GM12892 (cell line): ENCODE measurements around the gene SEC23A.
"Not testable (repeated sequence)": the region's sequence is repeated elsewhere in the genome, so short reads cannot be mapped to it uniquely, and the experiment has no call there.

ENCODE experiments used
- DNase-seq: peaks from one replicate; pipeline ENCODE4 v3.0.0; 2011; ENCODE audit not compliant: insufficient read length
- FAIRE-seq: peaks from 2 replicates; lab custom pipeline; 2011; peaks lifted over from hg19 to GRCh38; lab: Jason Lieb, UNC
- POLR2A ChIP-seq: IDR thresholded peaks from 2 replicates; pipeline ENCODE4 v1.6.1; 2011; ENCODE audit warnings: low read depth, low read length, control low read depth
- POLR2AphosphoS5 ChIP-seq: IDR thresholded peaks from 2 replicates; pipeline ENCODE4 v1.6.1; 2011; ENCODE audit warnings: low read depth, low read length, control low read depth
- TAF1 ChIP-seq: IDR thresholded peaks from 2 replicates; pipeline ENCODE4 v1.6.1; 2011; ENCODE audit warnings: low read depth, mild to moderate bottlenecking, control low read depth, low read length, borderline replicate concordance

SEC23A gene

DNA sequence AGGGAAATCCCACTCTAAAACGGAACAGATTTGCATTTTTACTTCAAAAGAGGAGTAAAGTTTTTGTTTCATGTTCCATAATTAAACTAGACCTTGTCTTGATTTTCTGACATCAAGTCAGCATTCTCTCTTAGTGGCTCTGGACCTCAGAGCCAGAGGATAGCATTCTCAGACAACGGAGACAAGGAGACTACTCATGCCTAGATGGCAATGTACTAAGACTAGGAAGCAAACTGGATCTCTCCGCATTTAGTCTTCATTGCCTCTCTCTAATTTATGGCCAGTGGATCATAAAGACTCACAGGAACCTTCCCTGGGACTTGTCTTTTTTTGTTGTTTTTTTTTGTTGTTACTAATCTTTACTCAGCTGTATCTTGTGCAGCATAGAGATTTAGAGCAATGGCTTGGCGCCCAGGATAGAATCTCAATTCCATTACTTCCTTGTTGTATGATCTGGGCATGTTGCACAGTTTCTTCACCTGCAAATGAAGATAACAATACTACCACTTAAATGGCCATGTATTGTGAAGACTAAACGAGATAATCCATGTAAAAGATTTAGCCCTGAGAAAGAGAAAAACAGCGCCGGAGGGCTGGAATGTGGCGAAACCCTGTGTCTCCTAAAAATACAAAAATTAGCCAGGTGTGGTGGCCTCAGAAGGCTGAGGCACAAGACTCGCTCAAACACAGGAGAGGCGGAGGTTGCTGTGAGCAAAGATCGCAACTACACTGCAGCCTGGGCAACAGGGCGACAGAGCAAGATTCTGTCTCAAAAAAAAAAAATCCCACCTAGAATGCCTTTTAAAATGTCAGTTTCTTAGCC, 7.1 kb upstream of the SEC23A start:
- DNase-seq (no peak), FAIRE-seq (peak; percentile 53)
- TF ChIP-seq POLR2A (0 out of 2 replicates have a peak, but pooled peaks have one; percentile 40), TAF1 (no peak), POLR2AphosphoS5 (no peak)

DNA sequence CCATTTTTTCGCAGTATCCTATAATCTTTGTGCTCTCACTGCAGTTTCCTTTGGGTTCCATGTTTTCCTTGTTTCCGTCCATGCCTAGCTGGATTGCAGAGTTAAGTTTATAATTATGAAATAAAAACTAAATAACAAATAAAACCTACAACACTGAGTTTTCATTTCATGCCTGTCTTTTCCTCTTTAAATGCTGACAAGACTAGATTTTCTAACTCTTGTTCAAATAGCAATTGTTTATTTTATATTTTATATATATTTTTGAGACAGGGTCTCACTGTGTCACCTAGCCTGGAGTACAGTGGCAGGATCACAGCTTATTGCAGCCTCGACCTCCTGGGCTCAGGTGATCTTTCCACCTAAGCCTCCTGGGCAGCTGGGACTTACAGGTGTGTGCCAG, 5.8 kb upstream of the SEC23A start:
- DNase-seq (no peak), FAIRE-seq (no peak)
- no peak for TF ChIP-seq POLR2A
- no peak for TF ChIP-seq TAF1
- no peak for TF ChIP-seq POLR2AphosphoS5

DNA sequence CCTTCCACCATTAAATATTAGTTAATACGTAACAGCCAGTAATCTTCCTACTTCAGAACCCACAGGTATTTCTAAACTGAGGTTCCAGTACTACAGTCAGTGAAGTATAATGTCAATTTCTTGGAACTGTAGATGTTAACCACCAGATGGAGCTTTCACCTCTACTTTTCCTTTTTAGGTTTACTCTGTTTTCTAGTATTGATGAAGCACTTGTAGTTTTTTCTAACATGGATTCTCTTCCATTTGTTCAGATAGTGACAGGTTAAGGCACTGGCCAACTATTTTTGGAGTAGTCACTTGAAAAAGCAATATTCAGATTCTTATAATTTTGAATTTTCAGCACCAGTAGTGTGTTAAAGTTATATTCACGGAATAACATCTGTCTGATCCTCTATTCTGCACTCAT, 4.6 kb upstream of the SEC23A start:
- FAIRE-seq = peak; percentile 44
- TF ChIP-seq POLR2AphosphoS5 (no peak), POLR2A (no peak), TAF1 (no peak)
- no peak for DNase-seq

DNA sequence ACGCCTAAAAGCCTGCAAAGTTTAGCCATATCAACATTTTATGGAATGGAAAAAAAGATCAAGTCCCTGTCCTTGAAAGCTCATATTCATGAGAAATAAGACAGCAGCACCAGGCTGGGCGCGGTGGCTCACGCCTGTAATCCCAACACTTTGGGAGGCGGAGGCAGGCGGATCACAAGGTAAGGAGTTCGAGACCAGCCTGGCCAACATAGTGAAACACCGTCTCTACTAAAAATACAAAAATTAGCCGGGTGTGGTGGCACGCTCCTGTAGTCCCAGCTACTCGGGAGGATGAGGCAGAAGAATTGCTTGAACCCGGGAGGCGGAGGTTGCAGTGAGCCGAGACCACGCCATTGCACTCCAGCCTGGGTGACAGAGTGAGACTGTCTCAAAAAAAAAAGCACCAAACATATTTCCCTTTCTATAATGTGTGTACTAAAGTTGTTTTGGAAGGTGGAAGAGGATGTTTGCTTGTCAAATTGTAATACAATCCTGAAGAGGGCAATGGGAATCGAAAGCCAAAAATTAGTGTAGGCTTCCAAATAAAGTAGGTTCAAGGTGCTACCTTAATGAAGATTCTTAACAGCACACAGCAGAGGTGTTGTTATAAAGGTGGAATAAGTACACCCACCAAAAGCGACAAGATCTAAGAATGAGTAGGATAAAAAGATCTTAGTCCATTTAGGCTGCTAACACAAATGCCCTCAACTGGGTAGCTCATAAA, 1.2 kb upstream of the SEC23A start:
- FAIRE-seq = not testable (repeated sequence)

DNA sequence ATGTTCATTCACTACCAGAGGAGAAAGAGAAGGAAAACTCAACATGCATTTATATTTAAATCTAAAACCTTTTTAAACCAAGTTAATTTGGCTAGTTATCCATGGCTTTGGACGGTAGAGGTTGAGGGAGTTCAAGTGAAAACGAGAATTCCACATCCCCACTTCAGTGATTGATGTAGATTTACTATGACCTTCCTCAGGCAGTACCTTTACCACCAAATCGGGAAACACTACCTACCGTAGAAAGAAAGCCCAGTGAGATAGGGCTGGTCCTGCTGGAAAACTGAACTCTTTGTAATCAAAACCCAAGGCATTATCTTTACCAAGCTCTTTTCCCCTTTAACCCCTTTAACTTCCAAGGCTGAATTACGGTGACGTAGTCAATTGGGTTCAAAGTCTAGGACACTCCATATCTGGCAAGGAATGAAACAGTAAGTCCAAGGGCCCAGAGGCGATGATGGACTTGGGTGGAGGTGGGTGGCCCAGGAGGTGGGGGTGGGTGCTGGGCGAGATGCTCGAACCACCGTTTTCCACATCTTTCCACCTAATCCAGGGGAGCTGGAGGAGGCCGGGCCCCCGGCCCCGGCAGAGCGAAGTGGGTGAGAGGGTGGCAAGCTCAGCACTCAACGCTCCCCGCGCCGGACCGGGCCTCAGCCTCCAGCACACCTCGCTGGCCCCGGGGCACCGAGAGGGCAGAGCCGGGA, 618 bp downstream of the SEC23A start:
- FAIRE-seq (no peak), DNase-seq (no peak)
- TF ChIP-seq POLR2A (no peak), TAF1 (no peak), POLR2AphosphoS5 (no peak)

More for the DNA sequence above, 1.2 kb upstream of the SEC23A start:
- not testable (repeated sequence) for DNase-seq

DNA sequence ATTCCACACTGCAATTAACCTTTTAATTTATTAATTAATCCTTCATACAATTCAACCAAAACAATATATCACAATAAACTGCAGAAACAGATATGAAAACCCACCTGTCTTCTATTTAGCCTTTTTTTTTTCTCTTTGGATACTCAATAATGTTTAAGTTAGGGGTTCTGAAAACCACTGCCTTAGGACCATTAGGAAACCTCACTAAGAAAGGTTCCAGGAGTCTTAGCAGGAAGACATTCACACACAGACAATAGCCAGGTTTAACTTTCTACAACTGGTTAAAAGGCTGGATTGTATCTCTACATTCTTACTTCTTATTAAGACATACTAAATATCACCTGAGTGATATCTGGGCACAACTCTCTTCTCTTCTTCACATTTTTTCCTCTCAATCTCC, 3.3 kb downstream of the SEC23A start:
- FAIRE-seq (no peak), DNase-seq (no peak)
- no peak for TF ChIP-seq TAF1
- TF ChIP-seq POLR2A = no peak
- no peak for TF ChIP-seq POLR2AphosphoS5

DNA sequence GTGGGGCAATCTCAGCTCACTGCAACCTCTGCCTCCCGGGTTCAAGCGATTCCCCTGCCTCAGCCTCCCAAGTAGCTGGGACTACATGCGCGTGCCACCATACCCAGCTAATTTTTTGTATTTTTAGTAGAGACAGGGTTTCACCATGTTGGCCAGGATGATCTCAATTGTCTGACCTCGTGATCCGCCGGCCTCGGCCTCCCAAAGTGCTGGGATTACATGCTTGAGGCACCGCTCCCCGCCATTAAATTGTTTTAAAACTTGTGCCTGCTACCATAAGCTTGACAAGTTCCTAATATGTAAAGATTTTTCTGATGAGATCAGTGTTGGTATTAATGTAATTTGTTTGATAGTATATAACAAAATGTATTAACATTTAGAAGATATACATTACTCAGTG, 3.8 kb downstream of the SEC23A start:
- not testable (repeated sequence) for FAIRE-seq, DNase-seq

DNA sequence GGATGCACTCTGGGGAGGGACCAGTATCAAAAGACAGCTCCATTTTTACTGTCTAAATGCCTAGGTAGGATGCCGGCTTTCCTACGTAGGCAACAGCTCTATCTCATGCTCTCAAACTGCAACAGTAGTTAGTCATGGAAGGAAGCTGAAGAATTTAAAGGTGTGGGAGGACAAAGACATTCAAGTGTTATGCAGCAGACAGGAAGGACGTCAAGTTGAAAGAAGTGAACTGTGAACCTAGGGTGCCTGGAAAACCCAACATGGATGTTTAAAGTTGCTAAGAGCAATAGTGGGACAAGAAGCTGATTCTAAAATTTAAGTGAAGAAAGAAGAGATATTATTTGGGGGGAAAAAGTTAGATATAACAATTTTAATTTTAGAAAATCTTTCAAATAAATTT, 5.9 kb downstream of the SEC23A start:
- FAIRE-seq (peak; percentile 78), DNase-seq (no peak)
- TF ChIP-seq POLR2AphosphoS5 (no peak), TAF1 (no peak), POLR2A (no peak)

DNA sequence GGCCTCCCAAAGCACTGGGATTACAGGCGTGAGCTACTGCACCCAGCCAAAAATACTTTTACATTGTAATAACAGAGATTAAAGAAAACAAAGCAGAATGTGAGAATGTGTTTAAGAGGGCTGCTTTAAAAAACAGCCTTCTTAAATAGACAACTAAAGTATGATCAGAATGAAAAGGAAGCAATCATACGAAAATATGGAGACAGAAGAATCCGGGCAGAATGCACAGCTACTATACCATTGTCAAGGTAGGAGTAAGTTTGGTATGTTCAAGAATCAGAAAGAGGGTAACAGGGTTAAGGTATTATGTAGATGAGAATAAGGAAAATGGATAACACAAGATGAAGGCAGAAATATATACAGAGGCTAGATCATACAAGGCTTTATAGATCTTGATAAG, 8.5 kb downstream of the SEC23A start:
- TF ChIP-seq POLR2AphosphoS5 (no peak), TAF1 (no peak), POLR2A (no peak)
- FAIRE-seq (no peak), DNase-seq (no peak)

DNA sequence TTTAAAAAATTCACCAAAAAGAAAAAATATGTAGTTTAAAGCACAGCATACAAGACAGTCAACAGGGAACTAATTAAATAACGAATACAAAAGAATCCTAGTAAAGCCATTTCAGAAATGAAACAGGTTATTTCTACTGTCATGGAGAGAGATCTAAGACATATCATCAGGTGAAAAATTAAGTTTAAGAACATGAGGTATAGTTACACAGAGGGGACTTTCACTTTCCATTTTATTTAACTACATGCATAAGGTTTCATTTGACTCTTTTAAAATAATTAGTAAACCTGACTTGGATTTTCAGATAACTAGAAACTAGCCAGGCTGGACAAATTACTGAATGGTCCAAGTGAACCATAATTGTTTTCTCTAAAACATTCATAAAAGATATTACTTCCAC, 11.3 kb downstream of the SEC23A start:
- DNase-seq (no peak), FAIRE-seq (no peak)
- TF ChIP-seq TAF1 = no peak
- no peak for TF ChIP-seq POLR2A
- no peak for TF ChIP-seq POLR2AphosphoS5

DNA sequence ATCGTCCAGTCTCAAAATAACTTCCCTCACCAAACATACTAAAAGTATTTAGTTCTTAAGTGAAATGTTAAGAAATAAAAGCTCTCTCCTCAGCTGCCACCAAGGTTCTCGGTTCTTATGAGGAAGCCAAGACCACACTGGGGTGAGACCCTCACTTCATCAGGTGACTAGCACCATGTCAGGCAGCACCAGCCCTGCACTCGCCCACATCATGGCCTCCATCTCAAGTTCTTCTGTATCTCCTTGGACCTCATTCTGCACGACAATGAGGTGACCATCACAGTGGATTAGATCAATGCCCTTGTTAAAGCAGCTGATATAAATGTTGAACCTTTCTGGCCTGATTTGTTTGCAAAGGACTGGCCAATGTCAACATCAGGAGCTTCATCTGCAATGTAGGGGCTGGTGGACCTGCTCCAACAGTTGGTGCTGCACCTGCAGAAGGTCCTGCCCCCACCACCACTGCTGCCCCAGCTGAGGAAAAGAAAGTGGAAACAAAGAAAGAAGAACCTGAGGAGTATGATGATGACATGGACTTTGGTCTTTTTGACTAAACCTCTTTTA, 12.4 kb downstream of the SEC23A start:
- FAIRE-seq = no peak

More for the DNA sequence above, 12.4 kb downstream of the SEC23A start:
- DNase-seq = no peak
- TF ChIP-seq POLR2AphosphoS5 = no peak
